Adrenal gland (tissue), 5 donors: ENCODE measurements around the gene BAMBI.

Experiments used
- POLR2A ChIP-seq, 2 donors: fragments of 450-650 bp; IDR thresholded peaks; one replicate each; pipeline ENCODE4 v1.6.1; 2017; ENCODE audit warnings: antibody characterized with exemption in 2 of 2, mild to moderate bottlenecking in 2 of 2, moderate library complexity in 1 of 2
- TF ChIP-seq, protein P1 (sequence below), 6 experiments: fragments of 450-650 bp in 4 of 6; fragments of 200-600 bp in 2 of 6; sonication (generic) in 1 of 6; IDR thresholded peaks; 1 replicate in 5 of 6; 2 replicates in 1 of 6; pipeline versions ENCODE4 v1.5.1 to v1.8.0; 2016 to 2021; ENCODE audit warnings: antibody characterized with exemption in 6 of 6, mild to moderate bottlenecking in 2 of 6, moderate library complexity in 1 of 6
- donor health status: DM: no; HTN: no; CAD: no.

DNA sequence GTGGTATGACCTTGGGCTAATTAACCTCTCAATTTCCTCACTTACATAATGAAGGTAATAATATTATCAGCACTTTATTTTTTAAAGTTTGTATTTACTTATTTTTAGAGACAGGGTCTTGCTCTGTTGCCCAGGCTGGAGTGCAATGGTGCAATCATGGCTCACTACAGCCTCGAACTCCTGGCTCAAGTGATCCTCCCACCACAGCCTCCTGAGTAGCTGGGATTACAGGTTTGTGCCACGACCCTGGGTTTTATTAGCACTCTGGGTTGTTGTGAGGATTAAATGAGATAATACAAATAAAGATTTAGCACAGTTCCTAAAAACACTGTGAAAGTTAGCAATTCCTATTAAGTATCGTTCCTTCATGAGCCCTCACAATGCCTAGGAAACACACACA is 14.7 kb downstream of the BAMBI start:
- TF ChIP-seq, protein P1, sequence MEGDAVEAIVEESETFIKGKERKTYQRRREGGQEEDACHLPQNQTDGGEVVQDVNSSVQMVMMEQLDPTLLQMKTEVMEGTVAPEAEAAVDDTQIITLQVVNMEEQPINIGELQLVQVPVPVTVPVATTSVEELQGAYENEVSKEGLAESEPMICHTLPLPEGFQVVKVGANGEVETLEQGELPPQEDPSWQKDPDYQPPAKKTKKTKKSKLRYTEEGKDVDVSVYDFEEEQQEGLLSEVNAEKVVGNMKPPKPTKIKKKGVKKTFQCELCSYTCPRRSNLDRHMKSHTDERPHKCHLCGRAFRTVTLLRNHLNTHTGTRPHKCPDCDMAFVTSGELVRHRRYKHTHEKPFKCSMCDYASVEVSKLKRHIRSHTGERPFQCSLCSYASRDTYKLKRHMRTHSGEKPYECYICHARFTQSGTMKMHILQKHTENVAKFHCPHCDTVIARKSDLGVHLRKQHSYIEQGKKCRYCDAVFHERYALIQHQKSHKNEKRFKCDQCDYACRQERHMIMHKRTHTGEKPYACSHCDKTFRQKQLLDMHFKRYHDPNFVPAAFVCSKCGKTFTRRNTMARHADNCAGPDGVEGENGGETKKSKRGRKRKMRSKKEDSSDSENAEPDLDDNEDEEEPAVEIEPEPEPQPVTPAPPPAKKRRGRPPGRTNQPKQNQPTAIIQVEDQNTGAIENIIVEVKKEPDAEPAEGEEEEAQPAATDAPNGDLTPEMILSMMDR (IDR thresholded peaks at IDR 0.05): no peak
- TF ChIP-seq POLR2A (IDR thresholded peaks at IDR 0.05): no peak
